Limb (tissue), 2 donors: Measurements from ENCODE around the gene FBXW5.

Source experiments
- DNase-seq, 2 donors: peaks; one replicate each; pipeline ENCODE4 v3.0.0-alpha.2; 2016; ENCODE audit errors: extremely low spot score in 2 of 2

FBXW5 gene

GRCh38 chr9:136910901-136911245 lies 33.7 kb downstream of the FBXW5 start:
- DNase-seq: no peak

GRCh38 chr9:136910197-136910900 lies 34.2 kb downstream of the FBXW5 start:
- DNase-seq: no peak

- DNase-seq: no peak
Observed at GRCh38 chr9:136907011-136907914, 37.3 kb downstream of the FBXW5 start.

DNA sequence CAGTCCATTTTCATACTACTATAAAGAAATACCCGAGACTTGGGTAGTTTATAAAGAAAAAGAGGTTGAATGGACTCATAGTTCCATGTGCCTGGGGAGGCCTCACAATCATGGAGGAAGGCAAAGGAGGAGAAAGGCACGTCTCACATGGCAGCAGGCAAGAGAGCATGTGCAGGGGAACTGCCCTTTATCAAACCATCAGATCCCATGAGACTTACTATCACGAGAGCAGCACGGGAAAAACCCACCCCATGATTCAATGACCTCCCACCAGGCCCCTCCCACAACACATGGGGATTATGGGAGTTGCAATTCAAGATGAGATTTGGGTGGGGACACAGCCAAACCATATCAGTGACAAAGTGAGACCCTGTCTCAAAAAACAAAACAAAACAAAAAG lies 38.3 kb downstream of the FBXW5 start:
- DNase-seq: no peak

DNA sequence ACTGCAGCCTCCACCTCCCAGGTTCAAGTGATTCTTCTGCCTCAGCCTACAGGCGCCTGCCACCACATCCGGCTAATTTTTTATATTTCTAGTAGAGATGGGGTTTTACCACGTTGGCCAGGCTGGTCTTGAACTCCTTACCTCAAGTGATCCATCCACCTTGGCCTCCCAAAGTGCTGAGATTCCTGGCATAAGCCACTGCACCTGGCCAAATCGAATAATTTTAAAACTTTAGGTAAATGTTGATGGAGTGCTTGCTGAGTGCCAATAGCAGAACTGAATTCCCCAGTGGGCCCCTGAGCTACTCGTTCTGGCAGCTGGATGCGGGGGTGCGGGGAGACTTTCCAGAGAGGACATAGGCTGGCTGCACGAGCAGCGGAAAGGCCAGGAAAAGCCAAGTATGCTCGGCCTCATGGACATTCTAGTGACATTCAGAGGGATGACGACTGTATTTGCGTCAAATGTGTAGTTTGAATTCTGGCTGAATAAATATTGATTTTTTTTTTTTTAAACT lies 41.4 kb downstream of the FBXW5 start:
- no peak for DNase-seq

DNA sequence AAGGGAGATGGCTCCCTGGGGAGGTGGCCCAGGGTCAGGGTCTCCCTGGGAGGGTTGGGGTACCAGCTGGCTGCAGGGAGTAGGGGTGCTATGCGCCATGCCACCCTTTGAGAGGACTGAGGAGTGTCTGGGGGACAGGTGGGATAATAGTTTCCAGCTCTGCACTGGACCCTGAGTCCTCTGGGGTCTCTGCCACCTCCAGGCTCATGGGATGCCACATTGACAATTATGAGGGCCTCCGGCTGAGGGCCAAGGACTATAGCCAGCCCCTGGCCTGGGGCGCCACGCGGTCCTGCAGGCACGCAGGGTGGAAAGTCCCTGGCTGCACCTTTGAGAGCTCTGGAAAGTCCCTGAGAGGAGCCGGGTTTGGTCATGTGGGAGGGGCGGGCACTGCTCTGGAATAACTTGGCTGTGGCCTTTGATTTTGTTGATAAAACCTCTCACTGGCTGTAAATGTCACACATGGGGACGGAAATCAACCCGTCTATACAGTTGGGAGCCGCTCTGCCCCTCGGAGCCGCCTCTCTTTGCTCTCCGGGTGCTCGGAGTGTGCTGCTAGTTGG lies 42.2 kb downstream of the FBXW5 start:
- DNase-seq: no peak

DNA sequence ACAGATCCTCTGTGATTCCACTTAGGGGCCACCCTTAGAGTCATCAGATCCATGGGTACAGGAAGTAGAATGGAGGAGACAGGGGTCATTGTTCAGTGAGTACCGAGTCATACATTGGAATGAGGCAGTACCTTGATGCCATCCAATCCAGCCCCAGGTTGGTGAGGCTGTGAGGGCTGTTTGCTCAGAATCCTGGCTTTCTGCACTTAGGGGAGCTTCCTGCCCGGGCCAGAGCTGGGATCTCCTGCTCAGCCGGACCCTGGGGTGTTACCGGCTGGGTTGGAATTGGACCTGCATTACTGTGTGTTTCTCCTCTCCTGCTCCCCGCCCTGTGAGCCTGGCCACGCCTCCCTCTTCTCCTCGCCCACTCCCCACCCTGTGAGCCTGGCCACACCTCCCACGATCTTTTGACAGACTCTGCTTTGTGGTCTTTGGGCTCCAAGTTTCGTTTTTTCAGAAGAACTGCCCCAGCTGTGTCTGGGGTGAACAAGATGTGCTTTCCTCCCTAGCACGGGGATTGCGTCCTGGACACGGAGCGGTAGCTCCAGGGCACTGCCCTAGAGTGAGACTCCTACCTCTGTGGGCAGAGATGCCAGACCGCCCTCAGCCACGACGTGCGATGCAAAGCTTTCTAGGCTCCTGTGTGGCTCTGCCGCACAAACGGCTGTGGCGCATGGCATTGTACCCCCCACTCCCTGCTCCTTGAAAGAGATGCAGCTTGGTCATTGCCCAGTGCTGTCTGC lies 42.9 kb downstream of the FBXW5 start:
- DNase-seq: no peak

DNA sequence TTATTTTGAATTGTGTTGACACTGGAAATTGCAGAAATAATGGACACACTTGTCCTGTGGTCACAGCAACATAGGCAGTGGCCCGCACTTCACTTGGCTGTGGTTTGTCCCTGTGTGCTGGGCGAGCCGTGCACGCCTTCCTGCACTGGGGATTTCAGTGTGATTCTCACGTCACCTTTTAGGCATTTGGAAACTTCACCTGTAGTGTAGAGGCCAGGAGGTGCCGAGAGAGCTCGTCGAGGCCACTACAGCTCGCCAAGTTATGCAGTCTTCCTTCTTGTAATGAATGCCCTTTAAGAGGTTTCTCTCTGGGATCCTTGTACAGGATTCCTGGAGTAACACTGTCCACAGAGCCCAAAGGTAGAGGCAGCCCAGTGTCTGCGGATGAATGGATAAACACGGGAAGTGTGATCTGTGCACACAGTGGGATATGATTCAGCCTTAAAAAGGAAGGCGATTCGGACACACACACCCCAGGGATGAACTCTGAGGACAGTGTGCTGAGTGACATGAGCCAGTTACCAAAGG lies 43.5 kb downstream of the FBXW5 start:
- DNase-seq: no peak

DNA sequence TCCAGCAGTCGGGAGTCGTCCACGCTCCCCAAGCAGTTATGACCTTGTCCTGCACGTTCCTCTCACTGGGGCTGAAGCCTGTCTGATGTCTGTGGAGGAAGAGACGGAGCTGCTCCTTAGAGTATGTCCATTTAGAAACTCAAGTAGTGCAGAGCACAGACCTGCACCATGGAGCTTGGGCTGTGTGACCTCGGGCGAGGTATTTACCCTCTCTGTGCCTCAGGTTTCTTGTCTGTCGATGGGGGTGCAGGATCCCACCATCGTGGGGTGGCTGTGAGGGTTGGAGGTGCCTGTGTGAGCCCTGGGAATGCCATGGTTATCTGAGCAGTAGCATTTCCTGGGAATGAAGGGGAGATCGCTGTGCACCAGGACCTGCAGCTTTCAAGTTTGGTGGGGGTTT lies 44.0 kb downstream of the FBXW5 start:
- DNase-seq: no peak

DNA sequence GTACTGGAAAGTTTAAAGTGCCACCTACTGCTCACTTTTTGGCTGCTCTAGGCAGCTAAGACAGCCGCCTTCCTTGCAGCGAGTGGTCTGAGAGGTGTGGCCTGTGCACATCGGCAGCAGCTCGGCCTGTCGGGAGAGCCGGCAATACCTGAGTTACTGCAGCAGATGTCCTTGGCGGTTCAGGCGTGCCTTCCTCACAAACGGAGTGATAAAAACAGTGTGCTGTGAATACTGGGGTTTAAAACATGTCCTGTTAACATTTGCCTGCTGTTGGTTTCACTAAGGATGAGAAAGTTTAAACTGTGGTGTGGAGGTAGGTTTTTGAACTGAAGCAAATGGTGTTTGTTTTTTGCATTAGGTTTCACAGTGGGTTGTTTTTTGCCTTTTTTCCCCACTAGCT lies 45.3 kb downstream of the FBXW5 start:
- DNase-seq: no peak

DNA sequence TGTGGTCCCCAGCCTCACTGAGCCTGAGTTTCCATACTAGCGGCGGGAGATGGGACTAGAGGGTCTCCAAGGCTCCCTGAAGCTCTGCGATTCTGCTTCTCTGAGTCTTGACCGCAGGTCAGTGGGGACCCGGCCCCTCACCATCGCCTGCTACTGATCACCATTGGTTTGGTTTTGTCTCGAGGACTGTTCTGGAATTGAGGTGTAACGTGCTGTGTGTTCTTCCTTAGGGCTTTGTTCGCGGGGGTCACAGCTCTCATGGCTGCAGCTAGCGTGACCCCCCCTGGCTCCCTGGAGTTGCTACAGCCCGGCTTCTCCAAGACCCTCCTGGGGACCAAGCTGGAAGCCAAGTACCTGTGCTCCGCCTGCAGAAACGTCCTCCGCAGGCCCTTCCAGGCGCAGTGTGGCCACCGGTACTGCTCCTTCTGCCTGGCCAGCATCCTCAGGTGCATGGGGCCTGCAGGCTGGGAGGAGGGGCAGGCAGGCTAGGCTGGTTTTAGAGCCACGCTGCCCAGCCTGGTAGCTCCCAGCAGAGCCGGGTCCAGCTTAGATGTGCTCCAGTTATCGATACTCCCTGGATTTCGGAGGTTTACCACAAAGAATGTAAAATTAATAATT lies 45.9 kb downstream of the FBXW5 start:
- no peak for DNase-seq

- DNase-seq: no peak
Observed at GRCh38 chr9:136896027-136896426, 48.5 kb downstream of the FBXW5 start.

- DNase-seq: no peak
Observed at GRCh38 chr9:136890661-136891060, 53.9 kb downstream of the FBXW5 start.
